Activated CD8-positive, alpha-beta memory T cell treated with anti-CD3 and anti-CD28 coated beads for 48 hours (primary cell): ENCODE results near the gene SVOPL.
"Not testable (repeated sequence)": the region's sequence is repeated elsewhere in the genome, so short reads cannot be mapped to it uniquely, and the experiment has no call there.

Source experiments
- DNase-seq, 3 experiments: peaks; one replicate each; pipeline ENCODE4 v3.0.0-alpha.2; 2020; ENCODE audit warnings: low read depth in 2 of 3, low spot score in 2 of 3

The SVOPL gene

DNA sequence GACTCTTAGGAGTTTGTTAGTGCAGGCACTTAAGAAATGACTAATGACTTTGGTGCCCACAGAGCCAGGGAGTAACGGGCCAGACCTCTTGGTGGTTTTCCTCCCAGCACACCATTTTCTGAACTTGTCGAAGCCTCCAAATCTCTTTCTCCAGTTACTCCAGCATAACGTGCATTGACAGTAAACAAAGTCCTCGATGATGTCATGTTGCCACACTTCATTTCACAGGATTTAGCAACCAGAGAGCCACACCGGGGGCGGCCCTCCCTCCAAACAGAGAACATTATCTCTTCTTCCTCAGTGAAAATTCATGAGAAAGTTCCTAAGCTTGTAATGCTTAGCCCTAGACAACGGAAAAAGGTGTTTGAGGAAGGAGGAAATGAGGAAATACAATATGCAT is 4.0 kb upstream of the SVOPL start:
- no peak for DNase-seq

DNA sequence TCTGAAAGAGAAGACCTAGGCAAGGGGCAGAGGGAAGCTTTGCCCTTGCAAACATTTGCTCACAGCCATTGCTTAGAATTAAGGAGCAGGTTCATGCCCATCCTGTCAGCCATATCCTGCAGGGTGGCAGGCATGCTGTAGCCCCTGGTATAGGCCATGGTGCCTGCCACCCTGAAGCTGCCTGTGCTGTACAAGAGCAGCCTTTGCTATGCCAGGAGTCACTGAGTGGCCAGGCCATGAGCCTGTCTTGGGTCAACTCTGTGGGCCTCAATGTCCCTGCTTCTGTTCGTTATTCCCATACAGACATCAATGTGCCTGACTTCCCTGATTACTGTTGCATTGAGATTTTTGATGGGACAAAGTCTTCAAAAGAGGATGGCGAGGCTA is 368 bp upstream of the SVOPL start:
- no peak for DNase-seq

DNA sequence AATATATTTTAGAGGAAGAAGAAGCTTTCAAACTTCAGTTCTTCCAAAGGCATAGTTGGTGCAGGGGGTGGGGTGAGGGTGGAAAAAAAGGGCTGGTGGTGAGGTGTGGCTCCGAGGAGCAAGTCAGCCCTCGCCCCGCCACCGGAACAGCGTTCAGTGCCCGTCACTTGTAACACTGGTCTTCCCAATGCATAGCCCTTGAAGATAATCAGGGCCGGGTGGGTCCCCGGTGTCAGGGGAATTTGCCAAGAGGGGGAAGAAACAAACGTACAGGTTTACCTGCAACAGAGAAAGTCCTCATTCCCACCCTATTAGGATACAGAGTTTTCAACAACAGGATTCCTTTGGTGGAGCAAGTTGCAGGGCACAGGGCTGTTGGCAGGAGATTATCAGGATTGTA is 1.5 kb downstream of the SVOPL start:
- no peak for DNase-seq

DNA sequence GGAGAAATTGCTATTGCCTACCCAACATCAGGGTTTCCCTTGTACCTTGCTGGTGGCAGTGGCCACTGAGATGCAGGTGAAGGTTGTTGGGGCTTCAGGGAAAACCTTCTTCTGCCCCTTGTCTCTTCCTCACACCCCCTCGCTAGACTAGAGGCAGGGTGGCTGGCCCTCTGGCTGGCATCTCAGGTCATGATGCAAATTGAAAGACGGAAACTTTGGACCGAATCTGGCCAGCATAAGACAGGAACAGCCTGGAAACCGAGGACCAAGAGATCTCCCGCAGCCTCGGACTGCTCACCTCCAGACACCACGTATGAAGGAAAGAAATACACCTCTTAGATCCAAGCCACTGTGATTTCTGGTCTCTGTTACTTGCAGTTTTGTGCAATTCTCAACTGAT is 2.9 kb downstream of the SVOPL start:
- DNase-seq, result no peak

DNA sequence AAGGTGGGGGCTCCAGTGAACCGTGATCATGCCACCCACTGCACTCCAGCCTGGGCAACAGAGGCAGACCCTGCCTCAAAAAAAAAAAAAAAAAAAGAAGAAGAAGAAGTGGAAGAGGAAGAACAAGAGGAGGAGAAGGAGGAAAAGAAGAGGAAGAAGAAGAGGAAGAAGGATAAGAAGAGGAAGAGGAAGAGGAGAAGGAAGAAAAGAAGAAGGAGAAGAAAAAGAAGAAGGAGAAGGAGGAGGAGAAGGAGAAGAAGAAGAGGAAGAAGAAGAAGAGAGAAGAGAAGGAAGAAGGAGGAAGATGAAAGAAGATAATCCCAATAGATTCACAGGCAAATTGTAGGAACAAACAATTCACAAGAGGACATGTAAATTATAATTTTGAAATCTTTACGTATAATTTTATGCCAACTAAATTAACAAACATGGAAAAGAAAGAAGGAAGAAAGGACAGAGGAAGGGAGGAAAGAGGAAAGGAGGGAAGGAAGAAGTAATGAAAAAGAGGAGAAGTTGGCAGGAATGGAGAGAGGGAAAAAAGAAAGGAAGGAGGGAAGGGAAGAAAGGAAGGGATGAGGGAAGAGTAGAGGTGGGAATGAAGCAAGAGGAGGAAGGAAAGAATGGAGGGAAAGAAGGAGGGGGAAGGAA is 3.5 kb downstream of the SVOPL start:
- no peak for DNase-seq

DNA sequence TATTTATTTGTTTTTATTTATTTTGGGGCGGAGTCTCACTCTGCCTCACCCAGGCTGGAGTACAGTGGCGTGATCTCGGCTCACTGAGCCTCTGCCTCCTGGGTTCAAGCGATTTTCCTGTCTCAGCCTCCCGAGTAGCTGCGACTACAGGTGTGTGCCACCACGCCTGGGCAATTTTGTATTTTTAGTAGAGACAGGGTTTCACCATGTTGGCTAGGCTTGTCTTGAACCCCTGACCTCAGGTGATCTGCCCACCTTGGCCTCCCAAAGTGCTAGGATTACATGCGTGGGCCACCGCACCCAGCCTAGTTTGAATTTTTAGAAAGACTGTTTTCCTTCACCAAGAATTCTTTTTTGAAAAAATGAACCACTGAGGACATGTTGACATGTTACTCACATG is 5.4 kb downstream of the SVOPL start:
- not testable (repeated sequence) for DNase-seq

DNA sequence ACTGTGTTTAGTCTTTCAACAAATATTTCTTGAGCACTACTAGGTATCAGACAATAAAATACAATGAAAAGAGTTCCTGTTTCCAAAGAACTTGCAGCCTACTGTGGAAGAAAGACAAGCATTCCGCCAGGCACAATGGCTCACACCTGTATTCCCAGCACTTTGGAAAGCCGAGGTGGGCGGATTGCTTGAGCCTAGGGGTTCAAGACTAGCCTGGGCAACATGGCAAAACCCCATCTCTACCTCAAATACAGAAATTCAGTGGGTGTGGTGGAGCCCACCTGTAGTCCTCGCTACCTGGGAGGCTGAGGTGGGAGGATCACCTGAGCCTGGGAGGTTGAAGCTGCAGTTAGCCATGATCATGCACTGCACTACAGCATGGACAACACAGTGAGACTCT is 6.1 kb downstream of the SVOPL start:
- no peak for DNase-seq

DNA sequence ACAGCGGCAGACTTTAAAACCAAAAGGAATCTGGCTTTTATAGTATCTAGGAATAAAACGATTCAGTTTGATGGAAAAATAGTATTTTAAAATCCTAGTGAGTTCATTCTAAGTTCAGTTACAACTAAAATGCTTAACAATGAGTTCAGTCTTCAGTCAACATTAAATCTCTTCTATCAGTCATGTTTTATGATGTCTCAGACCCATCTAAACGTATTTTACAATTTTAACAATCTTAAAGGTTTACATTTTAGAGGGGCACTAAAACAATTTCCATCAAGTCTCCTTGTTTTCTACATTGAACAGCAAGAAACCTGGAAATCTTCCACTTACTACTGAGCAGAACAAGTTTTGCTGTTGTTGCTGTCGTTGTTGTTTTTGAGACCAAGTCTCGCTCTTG is 10.0 kb downstream of the SVOPL start:
- no peak for DNase-seq

DNA sequence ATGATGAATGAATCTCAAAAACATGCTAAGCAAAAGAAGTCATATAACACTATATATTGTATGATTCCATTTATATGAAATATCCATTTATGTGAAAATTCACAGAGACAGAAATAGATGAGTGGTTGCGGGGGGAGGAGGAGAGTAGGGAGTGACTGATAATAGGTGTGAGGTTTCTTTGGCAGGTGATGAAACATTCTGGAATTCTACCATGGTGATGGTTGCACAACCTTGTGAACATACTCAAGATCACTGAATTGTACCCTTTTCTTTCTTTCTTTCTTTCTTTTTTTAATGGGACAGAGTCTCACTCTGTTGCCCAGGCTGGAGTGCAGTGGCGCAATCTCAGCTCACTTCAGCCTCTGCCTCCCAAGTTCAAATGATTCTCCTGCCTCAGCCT is 10.7 kb downstream of the SVOPL start:
- DNase-seq, result no peak

DNA sequence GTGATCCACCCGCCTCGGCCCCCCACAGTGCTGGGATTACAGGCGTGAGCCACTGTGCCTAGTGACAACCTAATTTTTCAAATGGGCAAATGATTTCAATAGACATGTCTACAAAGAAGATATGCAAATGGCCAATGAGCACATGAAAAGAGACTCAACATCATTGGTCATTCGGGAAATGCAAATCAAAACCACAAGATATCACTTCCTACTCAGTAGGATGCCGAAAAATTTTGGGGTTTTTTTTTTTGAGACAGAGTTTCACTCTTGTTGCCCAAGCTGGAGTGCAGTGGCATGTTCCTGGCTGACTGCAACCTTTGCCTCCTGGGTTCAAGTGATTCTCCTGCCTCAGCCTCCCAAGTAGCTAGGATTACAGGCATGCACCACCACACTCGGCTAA is 13.1 kb downstream of the SVOPL start:
- DNase-seq, result not testable (repeated sequence)

DNA sequence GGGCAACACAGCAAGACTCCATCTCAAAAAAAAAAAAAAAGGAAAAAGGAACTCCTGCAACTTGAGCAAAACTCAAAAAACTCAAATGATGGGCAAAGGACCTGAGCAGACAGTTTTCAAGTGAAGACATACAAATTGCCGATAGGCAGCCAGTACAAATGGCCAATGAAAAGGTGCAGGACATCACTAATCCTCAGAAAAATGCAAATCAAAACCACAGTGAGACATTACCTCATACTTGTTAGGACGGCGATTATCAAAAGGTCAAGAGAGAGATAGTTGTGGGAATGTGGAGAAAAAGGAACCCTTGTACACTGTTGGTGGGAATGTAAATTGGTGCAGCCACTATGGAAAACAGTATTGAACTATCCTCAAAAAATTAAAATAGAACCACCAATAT is 16.8 kb downstream of the SVOPL start:
- DNase-seq, result no peak

DNA sequence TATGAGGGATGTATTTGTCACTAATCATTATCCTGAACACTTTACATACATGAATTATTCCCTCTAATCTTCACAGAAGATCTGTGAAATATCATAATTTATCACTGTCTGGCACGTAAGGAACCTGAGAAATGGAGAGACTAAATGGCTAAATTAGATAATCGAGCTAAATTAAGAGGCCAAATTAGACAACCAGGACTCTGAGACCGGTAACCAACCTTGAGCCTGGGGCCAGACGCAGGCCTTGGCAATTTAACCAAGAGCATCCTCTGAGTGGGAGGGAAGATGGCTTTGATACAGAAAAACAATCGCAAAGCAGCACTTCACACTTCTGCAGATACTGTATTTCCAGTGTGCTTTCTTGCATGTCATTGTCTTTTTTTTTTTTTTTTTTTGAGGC is 21.4 kb downstream of the SVOPL start:
- DNase-seq, result no peak

DNA sequence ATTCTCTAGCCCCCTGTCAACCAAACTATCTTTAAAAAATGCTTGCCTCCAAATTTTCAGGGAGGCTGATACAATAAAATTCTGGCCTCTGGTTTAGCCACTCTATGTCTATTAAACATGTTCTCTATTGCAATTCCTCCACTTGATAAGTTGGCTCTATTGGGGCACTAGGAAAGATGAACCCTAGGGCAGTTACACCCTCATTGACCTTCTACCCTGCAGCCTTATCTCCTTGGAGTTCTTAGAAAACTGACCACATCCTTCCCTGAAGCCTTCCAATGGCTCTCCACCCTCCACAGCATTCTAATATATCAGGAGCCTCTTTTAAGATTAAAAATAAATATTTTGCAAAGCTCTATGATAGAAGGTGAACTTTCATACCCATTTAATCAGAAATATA is 30.6 kb downstream of the SVOPL start:
- no peak for DNase-seq

DNA sequence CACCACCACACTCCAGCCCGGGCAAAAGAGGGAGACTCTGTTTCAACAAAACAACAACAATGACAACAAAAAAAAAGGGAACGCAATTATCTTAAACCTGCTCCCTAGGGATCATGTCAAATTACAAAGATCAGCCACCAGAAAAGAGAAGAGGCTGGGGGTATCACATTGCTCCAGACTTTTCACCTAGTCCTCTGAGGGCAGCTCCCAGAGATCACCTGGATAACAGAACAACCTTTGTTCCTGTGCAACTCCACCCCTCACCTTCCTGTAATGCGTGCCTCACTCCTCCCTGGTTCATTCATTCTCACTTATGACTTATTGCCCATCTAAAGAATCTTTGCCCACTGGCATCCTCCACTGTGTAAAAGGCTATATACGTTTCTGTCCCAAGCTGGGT is 31.8 kb downstream of the SVOPL start:
- DNase-seq, result no peak

DNA sequence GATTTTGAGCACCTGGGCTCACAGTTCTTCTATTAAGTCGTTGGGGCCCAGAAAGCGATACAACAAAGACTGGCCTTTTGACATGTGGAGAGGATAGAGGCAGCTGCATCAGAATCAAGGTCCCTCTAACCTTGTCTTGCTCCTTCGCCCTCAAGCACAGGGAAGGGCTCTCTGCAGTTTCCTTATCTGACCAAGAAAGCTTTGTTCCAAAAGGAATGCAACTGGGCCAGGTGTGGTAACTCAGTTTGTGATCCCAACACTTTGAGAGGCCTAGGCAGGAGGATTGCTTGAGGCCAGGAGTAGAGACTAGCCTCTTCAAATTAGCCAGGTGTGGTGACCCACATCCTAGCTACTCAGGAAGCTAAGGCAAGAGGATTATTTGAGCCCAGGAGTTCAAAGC is 32.2 kb downstream of the SVOPL start:
- DNase-seq, result no peak

DNA sequence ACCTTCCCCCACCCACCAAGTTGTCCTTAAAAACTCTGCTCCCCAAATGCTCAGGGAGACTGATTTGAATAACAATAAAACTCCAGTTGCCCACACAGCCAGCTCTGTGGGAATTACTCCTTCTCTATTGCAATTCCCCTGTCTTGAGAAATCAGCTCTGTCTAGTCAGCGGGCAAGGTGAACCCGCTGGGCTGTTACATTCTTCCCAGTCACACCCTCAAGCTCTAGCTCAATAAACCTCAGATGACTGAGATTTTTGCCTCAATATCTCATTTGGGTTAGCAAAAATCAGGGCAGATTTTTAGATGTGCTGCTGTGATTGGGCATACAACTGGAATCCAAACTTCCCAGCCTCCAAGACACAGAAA is 32.9 kb downstream of the SVOPL start:
- no peak for DNase-seq

DNA sequence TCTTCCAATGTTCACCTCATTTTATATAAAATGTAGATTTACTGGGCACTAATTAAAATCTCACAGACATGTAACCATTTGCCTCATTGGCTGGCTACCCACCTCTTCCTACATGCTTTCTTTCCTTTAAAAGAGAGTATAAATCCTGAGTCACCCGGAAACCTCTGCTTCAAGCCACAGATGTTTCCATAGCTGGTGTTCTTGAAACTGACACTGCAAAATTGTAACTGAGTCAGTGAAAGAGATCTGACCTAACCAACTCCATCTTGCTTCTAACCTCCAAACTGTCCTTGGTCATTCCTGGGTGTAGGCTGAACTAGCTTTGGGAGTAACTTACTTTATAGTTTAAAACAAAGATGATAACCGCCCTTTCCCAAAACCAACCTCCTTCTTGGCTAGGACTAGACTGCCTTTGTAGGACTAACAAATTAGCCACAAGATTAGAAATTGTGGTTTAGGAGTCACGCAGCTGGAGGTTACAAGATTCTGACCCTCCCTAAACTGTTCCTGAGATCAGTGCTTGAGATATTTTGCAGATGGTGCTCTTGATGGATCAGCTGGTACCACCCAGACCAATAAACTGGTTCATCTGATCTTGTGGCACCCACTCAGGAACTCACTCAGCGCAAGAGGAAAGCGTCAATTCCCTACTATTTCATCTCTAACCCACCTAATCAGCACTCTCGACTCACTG is 33.5 kb downstream of the SVOPL start:
- DNase-seq, result no peak

DNA sequence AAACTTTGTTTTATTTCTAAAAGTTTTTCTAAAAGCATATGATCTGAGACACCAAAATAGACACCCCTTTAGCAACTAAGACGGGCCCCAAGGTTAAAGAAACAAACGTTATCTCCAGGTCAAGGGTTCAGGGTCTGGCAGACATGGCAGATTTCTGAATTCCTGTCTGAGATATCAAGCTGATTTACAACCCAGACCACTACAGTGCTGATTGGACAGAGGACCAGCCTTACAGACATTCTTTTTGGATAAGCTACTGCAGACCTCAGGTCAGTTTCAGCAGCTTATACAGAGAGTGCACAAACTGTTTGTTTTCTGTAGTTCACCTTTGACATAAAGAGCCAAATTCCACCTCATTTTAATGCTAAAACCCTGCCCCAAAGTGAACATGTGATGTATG is 34.8 kb downstream of the SVOPL start:
- no peak for DNase-seq

DNA sequence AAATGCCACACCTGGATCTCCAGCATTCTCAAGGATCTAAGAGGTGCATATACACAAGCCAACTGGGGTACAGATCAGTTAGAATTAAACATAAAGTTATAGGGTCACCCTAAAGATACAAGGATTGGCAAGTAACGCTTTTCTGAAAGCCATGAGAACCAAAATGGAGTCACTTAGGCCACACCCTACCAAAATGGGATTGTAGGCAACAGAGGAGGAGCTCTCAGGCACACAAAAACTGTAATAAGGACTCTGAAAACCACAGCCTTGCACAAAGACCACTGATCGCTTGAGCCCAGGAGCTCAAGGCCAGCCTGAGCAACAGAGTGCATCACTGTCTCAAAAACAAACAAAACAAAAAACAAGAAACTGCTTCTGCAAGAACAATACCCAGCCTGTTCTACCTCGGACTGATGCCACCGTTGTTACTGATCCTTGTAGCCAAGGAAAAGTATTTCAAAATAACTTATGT is 35.5 kb downstream of the SVOPL start:
- no peak for DNase-seq

DNA sequence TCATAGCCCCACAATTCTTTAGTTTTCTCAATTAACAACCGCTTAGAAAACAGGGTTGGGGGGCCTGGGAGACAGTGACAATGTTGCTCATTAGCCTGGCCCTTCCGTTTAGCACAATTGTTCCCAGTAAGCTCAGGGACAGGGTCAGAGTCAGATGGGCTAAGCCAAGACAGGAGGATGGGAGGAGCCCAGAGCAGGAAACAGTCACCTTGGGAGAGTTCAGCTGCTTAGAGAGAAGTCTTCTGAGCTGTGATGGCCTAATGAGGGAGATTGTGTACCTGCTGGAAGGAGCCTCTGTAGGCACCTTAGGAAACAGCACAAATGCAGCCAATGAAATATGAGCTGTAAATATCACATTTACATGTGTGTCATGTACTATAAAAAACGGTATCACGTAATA is 35.9 kb downstream of the SVOPL start:
- no peak for DNase-seq

DNA sequence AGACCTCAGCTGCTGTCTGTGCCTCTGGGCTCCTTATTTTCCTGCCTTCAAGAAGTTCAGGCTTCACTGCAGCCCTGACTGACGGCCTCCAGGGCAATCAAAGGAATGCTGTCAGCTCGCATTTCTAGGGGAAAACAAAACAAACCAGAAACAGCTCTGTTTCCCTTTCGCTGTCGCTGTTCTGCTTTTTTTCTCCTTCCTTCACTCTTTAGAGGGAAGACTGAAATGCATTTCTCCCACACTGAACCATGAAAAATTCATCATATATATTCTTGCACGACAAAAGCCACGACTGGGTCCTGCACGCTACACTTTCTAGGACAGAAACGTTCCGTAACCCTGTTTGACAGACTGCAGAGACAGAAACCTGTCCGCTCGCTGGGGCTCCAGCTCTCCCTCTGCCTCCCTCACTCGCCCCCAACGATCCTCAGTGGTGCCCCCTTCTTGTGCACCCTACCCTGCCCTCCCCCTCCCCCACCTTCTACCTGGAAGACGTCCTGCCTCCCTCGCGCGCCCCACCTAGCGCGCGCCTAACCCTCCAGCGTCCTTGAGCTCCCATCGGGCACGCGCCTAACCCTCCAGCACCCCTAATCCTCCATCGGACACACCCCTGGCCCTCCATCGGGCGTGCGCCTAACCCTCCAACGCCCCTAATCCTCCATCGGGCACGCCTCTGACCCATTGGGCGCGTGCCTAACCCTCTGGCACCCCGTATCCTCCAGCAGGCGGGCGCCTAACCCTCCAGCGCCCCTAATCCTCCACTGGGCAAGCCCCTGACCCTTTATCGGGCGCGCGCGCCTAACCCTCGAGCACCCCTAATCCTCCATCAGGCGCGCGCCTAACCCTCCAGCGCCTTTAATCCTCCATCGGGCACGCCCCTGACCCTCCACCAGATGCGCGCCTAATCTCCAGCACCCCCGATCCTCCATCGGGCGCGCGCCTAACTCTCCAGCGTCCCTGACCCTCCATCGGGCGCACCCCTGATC is 37.1 kb downstream of the SVOPL start:
- DNase-seq, result no peak

DNA sequence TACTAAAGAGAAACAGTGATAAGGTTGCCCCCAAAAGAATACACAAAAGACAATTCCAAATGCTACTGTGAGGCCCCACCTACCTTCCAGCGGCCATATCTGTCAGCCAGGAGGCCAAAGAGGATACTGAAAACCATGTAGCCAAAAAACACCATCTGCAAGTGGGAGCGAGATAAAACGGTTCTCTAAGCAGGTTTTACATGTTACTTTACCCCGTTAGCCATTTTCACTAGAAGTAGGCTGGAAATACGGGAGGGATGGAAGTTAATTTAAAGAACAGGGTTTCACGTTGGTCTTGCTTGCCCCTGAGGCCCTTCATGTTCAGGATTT is 38.2 kb downstream of the SVOPL start:
- DNase-seq, result no peak
